ENCODE measurements around the gene MARCHF10. TPM values are rescaled to one million over a fixed set of nuclear protein-coding genes. Genes with fewer than 3 reads are reported as not detected.

MARCHF10 gene
- total and polyA plus RNA-seq, 7 donors: 0.09 to 2.1 (median 0.71) TPM; not detected in 2

- TF ChIP-seq EP300 (IDR thresholded peaks at IDR 0.05): no peak
- no peak for TF ChIP-seq POLR2AphosphoS5 (IDR thresholded peaks at IDR 0.05)
- TF ChIP-seq CTCF (IDR thresholded peaks at IDR 0.05): no peak
- Histone ChIP-seq H3K27me3 (no peaks in the 10 kb centered on the region), H3K36me3 (no peaks in the 10 kb centered on the region), H3K4me3 (no peak overlapping the region), H3K4me1 (no peaks in the 10 kb centered on the region), H3K9me3 (no peaks in the 10 kb centered on the region), H3K27ac (no peak overlapping the region)
- peak; percentile 54 for DNase-seq
- 96 to 97% methylated on average over 8 of the region's 8 CpGs for WGBS, 2 donors
- intact Hi-C loops (cut with DNase I): no loop called here
These were observed 126.2 kb downstream of the MARCHF10 start for GRCh38 chr17:62681939-62682381.

- H3K9me3 ChIP-seq: no peaks in the 10 kb centered on the region
- no peak overlapping the region for H3K4me3 ChIP-seq
- DNase-seq: no peak
- intact Hi-C loops (cut with DNase I): no loop called here
- H3K27me3 ChIP-seq: no peaks in the 10 kb centered on the region
- TF ChIP-seq CTCF (IDR thresholded peaks at IDR 0.05) (no peak), POLR2A (IDR thresholded peaks at IDR 0.05) (no peak), POLR2AphosphoS5 (IDR thresholded peaks at IDR 0.05) (no peak), EP300 (IDR thresholded peaks at IDR 0.05) (no peak)
- no peaks in the 10 kb centered on the region for H3K36me3 ChIP-seq
- 94 to 95% methylated on average over 17 of the region's 17 CpGs for WGBS, 2 donors
- no peaks in the 10 kb centered on the region for H3K4me1 ChIP-seq
- no peak overlapping the region for H3K27ac ChIP-seq
These were observed 126.8 kb downstream of the MARCHF10 start for GRCh38 chr17:62681061-62681938.

- intact Hi-C loops (cut with DNase I): no loop called here
- 26 to 85% methylated on average over 36 of the region's 36 CpGs for WGBS, 2 donors
These were observed 127.5 kb downstream of the MARCHF10 start for GRCh38 chr17:62680541-62681052.

GRCh38 chr17:62679866-62680377, 128.2 kb downstream of the MARCHF10 start:
- Histone ChIP-seq H3K36me3 (no peaks in the 10 kb centered on the region), H3K4me3 (no peak overlapping the region), H3K27ac (no peak overlapping the region), H3K4me1 (no peaks in the 10 kb centered on the region), H3K27me3 (no peaks in the 10 kb centered on the region), H3K9me3 (no peaks in the 10 kb centered on the region)
- 91% methylated on average over 37 of the region's 37 CpGs for WGBS, 2 donors
- peak; percentile 62 for DNase-seq
- TF ChIP-seq POLR2AphosphoS5 (IDR thresholded peaks at IDR 0.05): no peak
- no peak for TF ChIP-seq EP300 (IDR thresholded peaks at IDR 0.05)
- no peak for TF ChIP-seq POLR2A (IDR thresholded peaks at IDR 0.05)
- TF ChIP-seq CTCF (IDR thresholded peaks at IDR 0.05): no peak
- intact Hi-C loops (cut with DNase I): no loop called here

More at GRCh38 chr17:62680541-62681052, 127.5 kb downstream of the MARCHF10 start:
- Histone ChIP-seq H3K27ac (no peak overlapping the region), H3K4me1 (no peaks in the 10 kb centered on the region), H3K36me3 (no peaks in the 10 kb centered on the region), H3K9me3 (no peaks in the 10 kb centered on the region), H3K4me3 (no peak overlapping the region), H3K27me3 (no peaks in the 10 kb centered on the region)
- DNase-seq: peak; percentile 53
- TF ChIP-seq CTCF (IDR thresholded peaks at IDR 0.05) (no peak), EP300 (IDR thresholded peaks at IDR 0.05) (no peak), POLR2AphosphoS5 (IDR thresholded peaks at IDR 0.05) (no peak), POLR2A (IDR thresholded peaks at IDR 0.05) (no peak)
